ENCODE data around the gene TECPR2. TPM values are rescaled to one million over a fixed set of nuclear protein-coding genes. Genes with fewer than 3 reads are reported as not detected.

TECPR2 gene
- total and polyA plus RNA-seq, 2 of the 13 experiments (the other 11 are each of a cell fraction or from before 2014, with no cell fraction given), result 3.5 to 5.7 TPM

DNA sequence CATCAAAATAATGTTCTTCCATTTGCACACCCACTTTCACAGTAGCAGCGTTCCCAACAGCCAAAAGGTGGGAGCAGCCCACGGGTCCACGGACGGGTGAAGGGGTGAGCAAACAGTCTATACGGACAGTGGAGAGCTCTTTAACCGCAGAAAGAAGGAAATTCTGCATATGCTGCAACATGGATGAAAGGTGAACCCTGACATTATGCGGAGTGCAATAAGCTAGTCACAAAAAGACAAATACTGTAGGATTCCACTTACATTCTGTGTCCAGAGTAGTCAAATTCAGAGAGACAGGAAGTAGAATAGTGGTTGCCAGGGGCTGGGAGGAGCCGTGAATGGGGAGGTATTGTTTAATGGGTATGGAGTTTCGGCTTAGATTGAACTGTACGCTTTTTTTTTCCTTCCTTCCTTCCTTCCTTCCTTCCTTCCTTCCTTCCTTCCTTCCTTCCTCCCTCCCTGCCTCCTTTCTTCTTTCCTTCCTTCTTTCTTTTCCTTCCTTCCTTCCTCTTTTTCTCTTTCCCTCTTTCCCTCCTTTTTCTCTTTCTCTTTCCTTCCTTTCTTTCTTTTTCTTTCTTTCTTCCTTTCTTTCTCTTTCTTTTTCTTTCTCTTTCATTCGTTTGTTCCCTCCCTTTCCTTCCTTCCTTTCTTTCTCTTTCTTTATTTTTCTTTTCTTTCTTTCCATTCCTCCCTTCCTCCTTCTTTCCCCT lies 162.6 kb downstream of the TECPR2 start (continued):
- TF ChIP-seq, protein P1, sequence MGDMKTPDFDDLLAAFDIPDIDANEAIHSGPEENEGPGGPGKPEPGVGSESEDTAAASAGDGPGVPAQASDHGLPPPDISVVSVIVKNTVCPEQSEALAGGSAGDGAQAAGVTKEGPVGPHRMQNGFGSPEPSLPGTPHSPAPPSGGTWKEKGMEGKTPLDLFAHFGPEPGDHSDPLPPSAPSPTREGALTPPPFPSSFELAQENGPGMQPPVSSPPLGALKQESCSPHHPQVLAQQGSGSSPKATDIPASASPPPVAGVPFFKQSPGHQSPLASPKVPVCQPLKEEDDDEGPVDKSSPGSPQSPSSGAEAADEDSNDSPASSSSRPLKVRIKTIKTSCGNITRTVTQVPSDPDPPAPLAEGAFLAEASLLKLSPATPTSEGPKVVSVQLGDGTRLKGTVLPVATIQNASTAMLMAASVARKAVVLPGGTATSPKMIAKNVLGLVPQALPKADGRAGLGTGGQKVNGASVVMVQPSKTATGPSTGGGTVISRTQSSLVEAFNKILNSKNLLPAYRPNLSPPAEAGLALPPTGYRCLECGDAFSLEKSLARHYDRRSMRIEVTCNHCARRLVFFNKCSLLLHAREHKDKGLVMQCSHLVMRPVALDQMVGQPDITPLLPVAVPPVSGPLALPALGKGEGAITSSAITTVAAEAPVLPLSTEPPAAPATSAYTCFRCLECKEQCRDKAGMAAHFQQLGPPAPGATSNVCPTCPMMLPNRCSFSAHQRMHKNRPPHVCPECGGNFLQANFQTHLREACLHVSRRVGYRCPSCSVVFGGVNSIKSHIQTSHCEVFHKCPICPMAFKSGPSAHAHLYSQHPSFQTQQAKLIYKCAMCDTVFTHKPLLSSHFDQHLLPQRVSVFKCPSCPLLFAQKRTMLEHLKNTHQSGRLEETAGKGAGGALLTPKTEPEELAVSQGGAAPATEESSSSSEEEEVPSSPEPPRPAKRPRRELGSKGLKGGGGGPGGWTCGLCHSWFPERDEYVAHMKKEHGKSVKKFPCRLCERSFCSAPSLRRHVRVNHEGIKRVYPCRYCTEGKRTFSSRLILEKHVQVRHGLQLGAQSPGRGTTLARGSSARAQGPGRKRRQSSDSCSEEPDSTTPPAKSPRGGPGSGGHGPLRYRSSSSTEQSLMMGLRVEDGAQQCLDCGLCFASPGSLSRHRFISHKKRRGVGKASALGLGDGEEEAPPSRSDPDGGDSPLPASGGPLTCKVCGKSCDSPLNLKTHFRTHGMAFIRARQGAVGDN (CRISPR knock-in tag; IDR thresholded peaks at IDR 0.05), result no peak
- no peak for TF ChIP-seq YEATS4 (CRISPR knock-in tag; IDR thresholded peaks at IDR 0.05; ENCODE audit: borderline replicate concordance)
- no peak for TF ChIP-seq AHR (CRISPR knock-in tag; IDR thresholded peaks at IDR 0.05)
- TF ChIP-seq, protein P2, sequence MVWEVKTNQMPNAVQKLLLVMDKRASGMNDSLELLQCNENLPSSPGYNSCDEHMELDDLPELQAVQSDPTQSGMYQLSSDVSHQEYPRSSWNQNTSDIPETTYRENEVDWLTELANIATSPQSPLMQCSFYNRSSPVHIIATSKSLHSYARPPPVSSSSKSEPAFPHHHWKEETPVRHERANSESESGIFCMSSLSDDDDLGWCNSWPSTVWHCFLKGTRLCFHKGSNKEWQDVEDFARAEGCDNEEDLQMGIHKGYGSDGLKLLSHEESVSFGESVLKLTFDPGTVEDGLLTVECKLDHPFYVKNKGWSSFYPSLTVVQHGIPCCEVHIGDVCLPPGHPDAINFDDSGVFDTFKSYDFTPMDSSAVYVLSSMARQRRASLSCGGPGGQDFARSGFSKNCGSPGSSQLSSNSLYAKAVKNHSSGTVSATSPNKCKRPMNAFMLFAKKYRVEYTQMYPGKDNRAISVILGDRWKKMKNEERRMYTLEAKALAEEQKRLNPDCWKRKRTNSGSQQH (CRISPR knock-in tag; IDR thresholded peaks at IDR 0.05; ENCODE audit: low read depth), result no peak
- TF ChIP-seq, protein P3, sequence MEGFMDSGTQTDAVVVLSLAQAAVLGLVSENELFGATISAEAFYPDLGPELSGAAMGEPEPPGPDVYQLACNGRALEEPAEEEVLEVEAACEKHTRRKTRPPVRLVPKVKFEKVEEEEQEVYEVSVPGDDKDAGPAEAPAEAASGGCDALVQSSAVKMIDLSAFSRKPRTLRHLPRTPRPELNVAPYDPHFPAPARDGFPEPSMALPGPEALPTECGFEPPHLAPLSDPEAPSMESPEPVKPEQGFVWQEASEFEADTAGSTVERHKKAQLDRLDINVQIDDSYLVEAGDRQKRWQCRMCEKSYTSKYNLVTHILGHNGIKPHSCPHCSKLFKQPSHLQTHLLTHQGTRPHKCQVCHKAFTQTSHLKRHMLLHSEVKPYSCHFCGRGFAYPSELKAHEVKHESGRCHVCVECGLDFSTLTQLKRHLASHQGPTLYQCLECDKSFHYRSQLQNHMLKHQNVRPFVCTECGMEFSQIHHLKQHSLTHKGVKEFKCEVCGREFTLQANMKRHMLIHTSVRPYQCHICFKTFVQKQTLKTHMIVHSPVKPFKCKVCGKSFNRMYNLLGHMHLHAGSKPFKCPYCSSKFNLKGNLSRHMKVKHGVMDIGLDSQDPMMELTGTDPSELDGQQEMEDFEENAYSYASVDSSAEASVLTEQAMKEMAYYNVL (CRISPR knock-in tag; IDR thresholded peaks at IDR 0.05; ENCODE audit: borderline replicate concordance), result no peak
- no peak for TF ChIP-seq DMAP1 (CRISPR knock-in tag; IDR thresholded peaks at IDR 0.05)
- TF ChIP-seq RFX3 (CRISPR knock-in tag; IDR thresholded peaks at IDR 0.05), result peak; percentile 1; the same call in 1 of the 2 replicates
- no peak for TF ChIP-seq RARG (CRISPR knock-in tag; IDR thresholded peaks at IDR 0.05; ENCODE audit: low read depth)
- no peak for TF ChIP-seq ZNF543 (CRISPR knock-in tag; IDR thresholded peaks at IDR 0.05)
- TF ChIP-seq AGO1 (IDR thresholded peaks at IDR 0.05; ENCODE audit: low read depth, low read length, poor library complexity, severe bottlenecking), result no peak
- no peak for TF ChIP-seq IRX3 (CRISPR knock-in tag; IDR thresholded peaks at IDR 0.05; ENCODE audit: borderline replicate concordance, low read depth)
- no peak for TF ChIP-seq ZFP36 (IDR thresholded peaks at IDR 0.05; ENCODE audit: borderline replicate concordance, low read depth, low read length, partially characterized antibody)
- TF ChIP-seq CCAR2 (optimal IDR thresholded peaks at IDR 0.05; ENCODE audit: low read depth, low read length), result no peak
- no peak for TF ChIP-seq MTF2 (CRISPR knock-in tag; IDR thresholded peaks at IDR 0.05; ENCODE audit: borderline replicate concordance)
- TF ChIP-seq, protein P4, sequence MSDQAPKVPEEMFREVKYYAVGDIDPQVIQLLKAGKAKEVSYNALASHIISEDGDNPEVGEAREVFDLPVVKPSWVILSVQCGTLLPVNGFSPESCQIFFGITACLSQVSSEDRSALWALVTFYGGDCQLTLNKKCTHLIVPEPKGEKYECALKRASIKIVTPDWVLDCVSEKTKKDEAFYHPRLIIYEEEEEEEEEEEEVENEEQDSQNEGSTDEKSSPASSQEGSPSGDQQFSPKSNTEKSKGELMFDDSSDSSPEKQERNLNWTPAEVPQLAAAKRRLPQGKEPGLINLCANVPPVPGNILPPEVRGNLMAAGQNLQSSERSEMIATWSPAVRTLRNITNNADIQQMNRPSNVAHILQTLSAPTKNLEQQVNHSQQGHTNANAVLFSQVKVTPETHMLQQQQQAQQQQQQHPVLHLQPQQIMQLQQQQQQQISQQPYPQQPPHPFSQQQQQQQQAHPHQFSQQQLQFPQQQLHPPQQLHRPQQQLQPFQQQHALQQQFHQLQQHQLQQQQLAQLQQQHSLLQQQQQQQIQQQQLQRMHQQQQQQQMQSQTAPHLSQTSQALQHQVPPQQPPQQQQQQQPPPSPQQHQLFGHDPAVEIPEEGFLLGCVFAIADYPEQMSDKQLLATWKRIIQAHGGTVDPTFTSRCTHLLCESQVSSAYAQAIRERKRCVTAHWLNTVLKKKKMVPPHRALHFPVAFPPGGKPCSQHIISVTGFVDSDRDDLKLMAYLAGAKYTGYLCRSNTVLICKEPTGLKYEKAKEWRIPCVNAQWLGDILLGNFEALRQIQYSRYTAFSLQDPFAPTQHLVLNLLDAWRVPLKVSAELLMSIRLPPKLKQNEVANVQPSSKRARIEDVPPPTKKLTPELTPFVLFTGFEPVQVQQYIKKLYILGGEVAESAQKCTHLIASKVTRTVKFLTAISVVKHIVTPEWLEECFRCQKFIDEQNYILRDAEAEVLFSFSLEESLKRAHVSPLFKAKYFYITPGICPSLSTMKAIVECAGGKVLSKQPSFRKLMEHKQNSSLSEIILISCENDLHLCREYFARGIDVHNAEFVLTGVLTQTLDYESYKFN (CRISPR knock-in tag; conservative IDR thresholded peaks at IDR 0.05), result no peak
- no peak for TF ChIP-seq ZNF343 (CRISPR knock-in tag; IDR thresholded peaks at IDR 0.05)
- TF ChIP-seq RNF2 (conservative IDR thresholded peaks at IDR 0.05; ENCODE audit: low read depth), result no peak
